A549 (cell line): Measurements from ENCODE around the gene TANGO2. TPM values are rescaled to one million over a fixed set of nuclear protein-coding genes. Genes with fewer than 3 reads are reported as not detected.
A peak's percentile ranks its signal among the peaks of the same experiment; 100 is the strongest.

ENCODE experiments used
- ATAC-seq, 2 experiments: fragments of 200-7000 bp in 1 of 2; fragments of >200 bp in 1 of 2; cut with Nextera tagmentation in 1 of 2; cut with Tn5 transposase in 1 of 2; 3 replicates each; pipeline versions ENCODE4 v1.8.0 to v1.9.1; 2018 to 2020; ENCODE audit warnings: mild to moderate bottlenecking in 1 of 2, moderate library complexity in 1 of 2
- CTCF ChIA-PET: fragments of 300-600 bp; sonication (Branson Sonifier 250); formaldehyde crosslinking; extraction: SDS; loops from one replicate; lab custom pipeline; 2021; ENCODE audit warnings: antibody characterized with exemption, inconsistent platforms; lab: Yijun Ruan, JAX
- POLR2A ChIA-PET: fragments of 350-600 bp; formaldehyde crosslinking; extraction: SDS; loops from one replicate; lab custom pipeline; 2021; ENCODE audit warnings: antibody characterized with exemption, inconsistent platforms; lab: Yijun Ruan, JAX
- DNase-seq, 2 experiments: peaks; one replicate each; pipeline versions ENCODE4 v3.0.0 to v3.0.0-alpha.2; 2011 to 2016; ENCODE audit warnings: low read depth in 1 of 2, low spot score in 1 of 2
- FAIRE-seq: peaks from 2 replicates; lab custom pipeline; 2011; peaks lifted over from hg19 to GRCh38; lab: Jason Lieb, UNC
- H3K27ac ChIP-seq, 2 experiments: fragments of >200 bp; sonication (Bioruptor Twin); formaldehyde crosslinking; 3 replicates each; pipeline ENCODE4 v1.5.1; 2016 to 2017
- H3K4me1 ChIP-seq: fragments of >200 bp; sonication (Bioruptor Twin); formaldehyde crosslinking; 3 replicates; pipeline ENCODE4 v1.6.1; 2016
- H3K4me2 ChIP-seq: fragments of >200 bp; sonication (Bioruptor Twin); formaldehyde crosslinking; 3 replicates; pipeline ENCODE4 v1.6.1; 2016
- H3K4me3 ChIP-seq: fragments of >200 bp; sonication (Bioruptor Twin); formaldehyde crosslinking; 3 replicates; pipeline ENCODE4 v1.5.1; 2016
- H3K9me3 ChIP-seq: fragments of >200 bp; sonication (Bioruptor Twin); formaldehyde crosslinking; 3 replicates; pipeline ENCODE4 v1.6.1; 2016
- CEBPB ChIP-seq, 2 experiments: fragments of >200 bp in 1 of 2; sonication (Bioruptor Twin) in 1 of 2; formaldehyde crosslinking in 1 of 2; IDR thresholded peaks; 2 replicates each; pipeline ENCODE4 v1.6.1; 2012 to 2016
- CHD4 ChIP-seq: fragments of 200-600 bp; sonication (generic); IDR thresholded peaks from 2 replicates; pipeline ENCODE4 v1.6.1; 2016; ENCODE audit warnings: antibody characterized with exemption, mild to moderate bottlenecking, borderline replicate concordance
- EHMT2 ChIP-seq: fragments of 200-600 bp; sonication (generic); IDR thresholded peaks from 2 replicates; pipeline ENCODE4 v1.6.1; 2016; ENCODE audit warnings: antibody characterized with exemption, low read depth, mild to moderate bottlenecking, moderate library complexity
- FOSB ChIP-seq: fragments of 250-450 bp; sonication (Bioruptor Pico); IDR thresholded peaks from 2 replicates; pipeline ENCODE4 v1.5.0; 2020; ENCODE audit warnings: mild to moderate bottlenecking, moderate library complexity
- HOXA7 ChIP-seq: fragments of 250-450 bp; sonication (Bioruptor Pico); IDR thresholded peaks from 2 replicates; pipeline ENCODE4 v1.5.0; 2020; ENCODE audit warnings: mild to moderate bottlenecking, moderate library complexity
- JUN ChIP-seq, 2 experiments: fragments of >200 bp; sonication (Bioruptor Twin); formaldehyde crosslinking; IDR thresholded peaks; 2 replicates in 1 of 2; 3 replicates in 1 of 2; pipeline ENCODE4 v1.6.1; 2016 to 2017
- KDM5A ChIP-seq: fragments of 200-600 bp; sonication (generic); IDR thresholded peaks from 2 replicates; pipeline ENCODE4 v1.6.1; 2016; ENCODE audit warnings: antibody characterized with exemption, mild to moderate bottlenecking
- NFE2L2 ChIP-seq: fragments of 150-350 bp; conservative IDR thresholded peaks from 2 replicates; pipeline ENCODE4 v1.6.1; 2014; ENCODE audit warnings: low read length
- NPAS2 ChIP-seq: fragments of 250-450 bp; sonication (Bioruptor Pico); IDR thresholded peaks from 2 replicates; pipeline ENCODE4 v1.8.0; 2022; ENCODE audit warnings: mild to moderate bottlenecking, moderate library complexity, borderline replicate concordance
- RAD21 ChIP-seq, 2 experiments: fragments of >200 bp in 1 of 2; sonication (Bioruptor Twin) in 1 of 2; formaldehyde crosslinking in 1 of 2; IDR thresholded peaks in 1 of 2; conservative IDR thresholded peaks in 1 of 2; 2 replicates in 1 of 2; 3 replicates in 1 of 2; pipeline ENCODE4 v1.6.1; 2012 to 2018; ENCODE audit warnings: inconsistent platforms in 1 of 2
- SMC3 ChIP-seq: fragments of >200 bp; sonication (Bioruptor Twin); formaldehyde crosslinking; IDR thresholded peaks from 3 replicates; pipeline ENCODE4 v1.6.1; 2018; ENCODE audit warnings: inconsistent platforms
- SREBF2 ChIP-seq: fragments of 450-650 bp; IDR thresholded peaks from 2 replicates; pipeline ENCODE4 v1.6.1; 2014; ENCODE audit warnings: mild to moderate bottlenecking, moderate library complexity
- ZFP36 ChIP-seq: fragments of 450-650 bp; IDR thresholded peaks from 2 replicates; pipeline ENCODE4 v1.6.1; 2014; ENCODE audit warnings: borderline replicate concordance; ENCODE audit not compliant: partially characterized antibody
- ZSCAN20 ChIP-seq: fragments of 250-450 bp; sonication (Bioruptor Pico); IDR thresholded peaks from 2 replicates; pipeline ENCODE4 v1.8.0; 2022; ENCODE audit warnings: mild to moderate bottlenecking, moderate library complexity
- WGBS: methylation state at CpG from one replicate; pipeline ENCODE4 v1.1.6; 2017; ENCODE audit errors: missing lambda C conversion rate; 5-methylcytosine and 5-hydroxymethylcytosine counted together
- polyA plus RNA-seq, 4 experiments: library from polyadenylated mRNA; depleted of rRNA in 3 of 4; stranded (reverse); fragments of >200 nt; fragmentation: RNase III in 1 of 4; extraction: RNeasy Plus Mini Kit Qiagen cat#74134 plus additional on column Dnase treatment in 1 of 4; gene quantifications; 2 replicates in 3 of 4; 3 replicates in 1 of 4; pipeline ENCODE4 v1.2.3, GENCODE V29; 2011 to 2017
- TF ChIP-seq, protein P1 (sequence below): fragments of >200 bp; sonication (Bioruptor Twin); formaldehyde crosslinking; IDR thresholded peaks from 3 replicates; pipeline ENCODE4 v1.5.1; 2016
- TF ChIP-seq, protein P2 (sequence below): fragments of 150-350 bp; IDR thresholded peaks from 2 replicates; pipeline ENCODE4 v1.6.1; 2014; ENCODE audit warnings: low read depth, mild to moderate bottlenecking, low read length

The TANGO2 gene
- polyA plus RNA-seq, 2 of the 4 experiments (the other 2 are of a cell fraction), result 13.2 to 13.8 TPM

GRCh38 chr22:20011993-20012740 is 8.7 kb upstream of the TANGO2 start:
- Histone ChIP-seq H3K9me3 (no peaks in the 10 kb centered on the region), H3K4me2 (no peak overlapping the region), H3K27ac (no peak overlapping the region), H3K4me3 (no peak overlapping the region), H3K4me1 (peaks cover 4% of the 10 kb centered on the region; the same call in 1 of the 3 replicates)
- ChIA-PET POLR2A (no interaction called here), CTCF (interaction anchor here (1.1 to 5.8 kb wide), 7 partner anchors 10 to 49 kb away, joined by 3 to 89 read pairs (median 6); no protein-coding TSS in a partner anchor)
- DNase-seq (no peak), FAIRE-seq (no peak), ATAC-seq (no peak)
- WGBS, result 86% methylated on average over 2 of the region's 7 CpGs
- no peak for TF ChIP-seq KDM5A
- TF ChIP-seq NPAS2 (CRISPR knock-in tag), result no peak
- TF ChIP-seq HOXA7 (CRISPR knock-in tag), result no peak
- no peak for TF ChIP-seq JUN (IDR thresholded peaks at IDR 0.05)

DNA sequence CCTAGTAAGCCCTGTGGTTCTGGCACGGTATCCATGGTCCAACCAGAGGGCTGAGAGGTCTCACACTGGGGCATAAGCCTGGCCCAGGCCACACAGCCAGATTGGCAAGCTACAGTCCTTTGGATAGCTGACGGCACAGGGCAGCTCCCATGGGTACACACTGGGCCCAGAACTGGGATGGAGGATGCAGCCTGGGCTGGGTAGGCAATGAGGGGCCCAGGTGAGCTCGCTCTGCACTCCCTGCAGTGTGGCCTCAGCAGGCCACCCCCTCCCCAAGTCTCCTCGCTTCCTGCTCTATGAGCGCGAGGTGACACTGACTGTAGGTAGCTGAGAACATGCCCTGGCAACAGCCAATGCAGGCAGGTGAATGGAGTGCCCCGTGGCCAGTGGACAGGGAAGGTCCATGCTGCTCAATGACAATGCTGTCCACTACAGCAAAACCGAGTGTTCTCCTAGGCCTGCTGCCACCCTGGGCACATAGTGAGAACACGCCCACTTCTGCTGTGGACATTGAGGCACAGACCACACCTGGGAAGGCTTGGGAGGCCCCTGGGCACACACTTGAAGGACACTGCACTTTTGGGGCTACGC is 8.1 kb upstream of the TANGO2 start:
- Histone ChIP-seq H3K4me3 (no peak overlapping the region), H3K9me3 (no peaks in the 10 kb centered on the region), H3K4me2 (no peak overlapping the region), H3K27ac (no peak overlapping the region), H3K4me1 (peaks cover 5% of the 10 kb centered on the region; the same call in 1 of the 3 replicates)
- POLR2A ChIA-PET, result interaction anchor here (1.1 kb wide), 1 partner anchor 44 kb away, joined by 3 read pairs; no protein-coding TSS in a partner anchor
- DNase-seq, result no peak
- no peak for ATAC-seq
- TF ChIP-seq CEBPB (IDR thresholded peaks at IDR 0.05), result no peak
- TF ChIP-seq EHMT2, result no peak
- no peak for TF ChIP-seq SREBF2
- no peak for TF ChIP-seq NFE2L2
- FAIRE-seq, result no peak
- CTCF ChIA-PET, result interaction anchor here (1.0 to 5.8 kb wide), 16 partner anchors 11 to 72 kb away, joined by 3 to 89 read pairs (median 7); no protein-coding TSS in a partner anchor
- 90% methylated on average over 2 of the region's 10 CpGs for WGBS

- no peak overlapping the region for H3K4me2 ChIP-seq
- ATAC-seq (peak in 1 of 2 experiments; percentile 67; a peak in 3 of 6 replicates), FAIRE-seq (no peak), DNase-seq (peak in 1 of 2 experiments; percentile 33)
- ChIA-PET CTCF (interaction anchor here (0.5 to 5.8 kb wide), 15 partner anchors 12 to 108 kb away, joined by 3 to 89 read pairs (median 8); no protein-coding TSS in a partner anchor), POLR2A (interaction anchor here (1.1 kb wide), 1 partner anchor 44 kb away, joined by 3 read pairs; no protein-coding TSS in a partner anchor)
- peaks cover 5% of the 10 kb centered on the region; the same call in 1 of the 3 replicates for H3K4me1 ChIP-seq
- no peaks in the 10 kb centered on the region for H3K9me3 ChIP-seq
- WGBS, result 5% methylated on average over 3 of the region's 11 CpGs
- H3K27ac ChIP-seq, result no peak overlapping the region
- no peak overlapping the region for H3K4me3 ChIP-seq
- TF ChIP-seq, protein P1, sequence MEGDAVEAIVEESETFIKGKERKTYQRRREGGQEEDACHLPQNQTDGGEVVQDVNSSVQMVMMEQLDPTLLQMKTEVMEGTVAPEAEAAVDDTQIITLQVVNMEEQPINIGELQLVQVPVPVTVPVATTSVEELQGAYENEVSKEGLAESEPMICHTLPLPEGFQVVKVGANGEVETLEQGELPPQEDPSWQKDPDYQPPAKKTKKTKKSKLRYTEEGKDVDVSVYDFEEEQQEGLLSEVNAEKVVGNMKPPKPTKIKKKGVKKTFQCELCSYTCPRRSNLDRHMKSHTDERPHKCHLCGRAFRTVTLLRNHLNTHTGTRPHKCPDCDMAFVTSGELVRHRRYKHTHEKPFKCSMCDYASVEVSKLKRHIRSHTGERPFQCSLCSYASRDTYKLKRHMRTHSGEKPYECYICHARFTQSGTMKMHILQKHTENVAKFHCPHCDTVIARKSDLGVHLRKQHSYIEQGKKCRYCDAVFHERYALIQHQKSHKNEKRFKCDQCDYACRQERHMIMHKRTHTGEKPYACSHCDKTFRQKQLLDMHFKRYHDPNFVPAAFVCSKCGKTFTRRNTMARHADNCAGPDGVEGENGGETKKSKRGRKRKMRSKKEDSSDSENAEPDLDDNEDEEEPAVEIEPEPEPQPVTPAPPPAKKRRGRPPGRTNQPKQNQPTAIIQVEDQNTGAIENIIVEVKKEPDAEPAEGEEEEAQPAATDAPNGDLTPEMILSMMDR, result peak; percentile 37; the same call in 2 of the 3 replicates
- TF ChIP-seq RAD21 (conservative IDR thresholded peaks at IDR 0.05 in 1 of 2, IDR thresholded peaks at IDR 0.05 in 1 of 2), result peak; percentile 31 to 53; a peak in 2 of 5 replicates
- TF ChIP-seq ZFP36, result no peak
- TF ChIP-seq FOSB (CRISPR knock-in tag), result no peak
- TF ChIP-seq SMC3, result peak; percentile 50; the same call in 2 of the 3 replicates
- TF ChIP-seq CHD4, result no peak
- no peak for TF ChIP-seq ZSCAN20 (CRISPR knock-in tag)
- TF ChIP-seq, protein P2, sequence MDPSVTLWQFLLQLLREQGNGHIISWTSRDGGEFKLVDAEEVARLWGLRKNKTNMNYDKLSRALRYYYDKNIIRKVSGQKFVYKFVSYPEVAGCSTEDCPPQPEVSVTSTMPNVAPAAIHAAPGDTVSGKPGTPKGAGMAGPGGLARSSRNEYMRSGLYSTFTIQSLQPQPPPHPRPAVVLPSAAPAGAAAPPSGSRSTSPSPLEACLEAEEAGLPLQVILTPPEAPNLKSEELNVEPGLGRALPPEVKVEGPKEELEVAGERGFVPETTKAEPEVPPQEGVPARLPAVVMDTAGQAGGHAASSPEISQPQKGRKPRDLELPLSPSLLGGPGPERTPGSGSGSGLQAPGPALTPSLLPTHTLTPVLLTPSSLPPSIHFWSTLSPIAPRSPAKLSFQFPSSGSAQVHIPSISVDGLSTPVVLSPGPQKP, result no peak
These were observed 7.5 kb upstream of the TANGO2 start for GRCh38 chr22:20013382-20013871.
